ENCODE measurements around the gene MLLT10.
"Not testable (repeated sequence)": the region's sequence is repeated elsewhere in the genome, so short reads cannot be mapped to it uniquely, and the experiment has no call there.

The MLLT10 gene

GRCh38 chr10:21588159-21588558 is 54.1 kb downstream of the MLLT10 start:
- not testable (repeated sequence) for ATAC-seq

- no peak for ATAC-seq
These were observed 60.0 kb downstream of the MLLT10 start for GRCh38 chr10:21593986-21594385.

GRCh38 chr10:21599582-21599981 is 65.5 kb downstream of the MLLT10 start:
- no peak for ATAC-seq

DNA sequence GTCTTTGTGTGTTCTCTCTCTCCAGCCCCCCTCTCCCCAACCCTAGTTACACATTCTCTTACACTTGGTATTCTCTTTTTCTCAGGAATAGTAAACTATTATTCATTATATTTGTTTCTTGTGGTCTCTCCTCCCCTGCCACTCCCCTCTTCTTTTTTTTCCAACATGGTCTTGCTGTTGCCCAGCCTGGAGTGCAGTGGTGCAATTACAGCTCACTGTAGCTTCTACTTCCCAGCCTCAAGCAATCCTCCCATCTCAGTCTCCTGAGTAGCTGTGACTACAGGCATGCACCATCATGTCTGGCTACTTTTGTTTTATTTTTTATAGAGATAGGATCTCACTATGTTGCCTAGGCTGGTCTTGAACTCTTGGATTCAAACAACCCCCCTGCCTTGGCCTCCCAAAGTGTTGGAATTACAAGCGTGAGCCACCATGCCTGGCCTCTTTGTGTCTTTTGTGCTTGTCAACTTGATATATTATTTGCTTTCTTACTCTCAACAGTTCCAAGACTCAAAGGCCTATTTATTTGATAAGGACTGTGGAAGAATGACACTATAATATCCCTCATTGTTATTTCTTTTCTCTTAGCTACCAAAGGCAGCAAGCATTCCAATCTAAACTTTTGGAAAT is 66.9 kb downstream of the MLLT10 start:
- no peak for ATAC-seq

GRCh38 chr10:21602313-21602712 is 68.3 kb downstream of the MLLT10 start:
- ATAC-seq, result no peak

DNA sequence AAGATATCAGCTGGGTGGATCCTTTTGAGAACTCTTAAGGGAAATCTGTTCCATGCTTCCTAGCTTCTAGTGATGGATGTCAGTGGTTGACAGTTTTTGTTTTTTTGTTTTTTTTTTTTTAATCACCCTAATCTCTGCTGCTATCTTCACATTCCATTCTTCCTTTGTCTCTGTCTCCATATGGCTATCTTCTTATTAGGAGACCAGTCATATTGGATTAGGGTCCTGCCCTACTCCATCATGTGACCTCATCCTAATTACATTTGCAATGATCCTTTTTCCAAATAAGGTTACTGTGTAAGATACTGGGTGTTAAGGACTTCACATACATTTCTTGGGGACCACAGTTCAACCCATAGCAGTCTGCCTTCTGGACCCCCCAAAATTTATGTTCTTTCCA is 69.7 kb downstream of the MLLT10 start:
- no peak for ATAC-seq

- ATAC-seq, result no peak
These were observed 70.6 kb downstream of the MLLT10 start for GRCh38 chr10:21604651-21605050.

DNA sequence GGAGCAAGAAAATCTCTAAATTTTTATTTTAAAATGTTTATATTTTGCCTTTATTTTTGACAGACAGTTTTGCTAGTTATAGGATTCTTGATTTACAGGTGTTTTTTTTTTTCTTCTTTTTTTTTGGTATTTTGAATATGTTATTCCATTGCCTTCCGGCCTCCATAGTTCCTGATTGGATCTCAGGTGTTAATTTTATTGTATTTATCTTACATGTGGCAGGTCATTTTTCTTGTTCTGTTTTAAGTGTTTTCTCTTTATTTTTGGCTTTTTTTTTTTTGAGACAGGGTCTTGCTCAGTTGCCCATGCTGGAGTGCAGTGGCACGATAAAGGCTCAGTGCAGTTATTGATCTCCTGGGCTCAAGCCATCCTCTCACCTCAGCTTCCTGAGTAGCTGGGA is 73.9 kb downstream of the MLLT10 start:
- ATAC-seq, result no peak

DNA sequence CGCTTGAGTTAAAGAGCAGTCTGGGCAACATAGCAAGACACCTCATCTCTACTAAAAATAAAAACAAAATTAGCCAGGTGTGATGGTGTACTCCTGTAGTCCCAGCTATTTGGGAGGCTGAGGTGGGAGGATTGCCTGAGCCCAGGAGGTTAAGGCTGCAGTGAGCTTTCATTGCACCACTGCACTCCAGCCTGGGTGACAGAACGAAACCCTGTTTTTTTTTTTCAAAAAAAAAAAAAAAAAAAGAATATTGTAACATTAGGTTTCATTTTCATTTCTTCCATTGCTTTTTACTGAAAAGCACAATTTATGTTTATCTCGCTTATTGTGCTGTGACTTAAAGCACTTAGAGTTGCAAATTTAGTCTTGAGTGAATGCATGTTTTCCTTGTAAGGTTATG is 80.0 kb downstream of the MLLT10 start:
- no peak for ATAC-seq

DNA sequence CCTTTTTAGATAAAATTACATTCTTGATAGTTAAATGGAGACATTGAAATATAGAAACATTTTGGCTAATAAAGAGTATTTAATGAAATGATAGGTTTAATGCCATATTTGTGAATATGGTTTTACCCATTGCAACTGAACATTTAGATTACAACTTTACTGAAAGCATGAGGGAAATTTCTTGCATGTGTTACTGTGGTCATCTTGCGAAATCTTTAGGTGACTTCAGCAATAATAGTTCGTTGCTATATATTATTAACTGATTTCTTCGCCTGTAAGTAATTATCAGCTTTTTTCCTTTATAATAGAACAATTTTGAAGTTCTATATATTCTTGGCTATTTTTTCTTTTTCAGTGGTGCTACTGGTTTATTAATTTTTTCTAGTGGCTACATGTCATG is 83.2 kb downstream of the MLLT10 start:
- ATAC-seq, result no peak

- ATAC-seq, result no peak
These were observed 89.3 kb downstream of the MLLT10 start for GRCh38 chr10:21623291-21623690.

DNA sequence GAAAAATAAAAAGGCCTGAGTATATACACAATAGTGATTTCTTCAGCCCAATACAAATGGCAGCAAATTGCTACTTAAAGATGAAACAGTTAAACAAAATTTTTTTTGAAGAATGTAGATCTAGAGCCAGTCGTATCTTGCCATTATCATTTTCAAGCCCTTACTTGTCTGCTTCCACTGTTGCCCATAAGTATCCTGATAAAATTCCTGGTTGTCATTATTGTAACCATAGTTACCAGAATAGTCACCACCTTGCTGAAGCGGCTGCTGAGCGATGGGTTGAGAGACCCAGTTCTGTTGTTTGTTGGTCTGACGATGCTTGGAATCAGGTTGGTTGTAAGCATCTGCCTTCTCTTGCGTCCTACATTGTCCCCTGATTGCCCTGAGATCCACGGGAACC is 90.4 kb downstream of the MLLT10 start:
- ATAC-seq, result not testable (repeated sequence)

- ATAC-seq, result no peak
These were observed 90.9 kb downstream of the MLLT10 start for GRCh38 chr10:21624951-21625350.

- no peak for ATAC-seq
These were observed 91.7 kb downstream of the MLLT10 start for GRCh38 chr10:21625623-21626229.

DNA sequence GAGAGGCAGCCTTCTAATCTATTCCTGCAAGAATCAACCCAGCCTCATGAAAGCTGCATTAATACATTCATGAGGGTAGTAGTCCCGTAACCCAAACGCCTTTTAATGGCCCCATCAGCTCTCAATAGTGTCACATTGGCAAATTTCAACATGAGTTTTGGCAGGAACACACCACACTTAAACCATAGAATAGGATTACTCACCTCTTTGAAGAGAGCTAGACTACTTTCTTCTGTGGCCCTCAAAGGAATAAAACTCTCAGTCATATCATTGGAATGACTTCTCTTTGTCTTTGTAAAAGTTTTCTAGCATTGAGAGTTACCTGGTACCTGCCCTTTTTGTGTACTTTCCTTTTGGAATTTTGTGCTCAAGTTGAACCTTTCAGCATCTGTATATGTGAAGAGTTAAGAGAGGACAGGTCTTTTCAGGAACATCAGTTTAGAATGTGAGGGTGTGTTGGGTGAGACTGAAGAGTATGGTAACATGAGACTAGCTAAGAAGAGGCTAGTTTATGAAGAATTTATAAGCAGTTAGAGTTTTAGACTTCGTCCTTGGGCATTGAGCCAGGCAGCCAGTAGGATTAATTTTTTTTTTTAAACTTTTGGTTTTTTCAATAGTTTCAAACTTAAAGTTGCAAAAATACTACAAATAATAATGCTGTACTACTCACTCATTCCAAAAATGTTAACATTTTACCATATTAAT is 92.6 kb downstream of the MLLT10 start:
- no peak for ATAC-seq

- ATAC-seq, result no peak
These were observed 93.3 kb downstream of the MLLT10 start for GRCh38 chr10:21627331-21627730.

DNA sequence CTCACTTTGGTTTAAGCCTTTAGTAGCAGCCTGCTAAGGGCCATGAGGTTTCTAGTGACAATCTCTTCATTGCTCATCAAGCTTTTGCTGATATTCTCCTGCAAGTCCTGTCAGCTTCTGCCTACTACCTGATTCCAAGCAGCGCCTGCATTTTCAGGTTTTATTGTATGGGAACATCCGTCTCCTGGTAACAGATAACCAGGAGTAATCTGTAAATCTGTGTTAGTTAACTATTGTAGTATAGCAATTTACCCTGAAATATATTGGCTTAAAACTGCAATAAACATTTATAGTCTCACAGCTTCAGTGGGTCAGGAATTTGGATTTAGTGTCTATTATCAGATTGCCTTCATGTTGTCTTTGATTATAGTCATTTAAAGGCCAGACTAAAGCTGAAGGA is 94.0 kb downstream of the MLLT10 start:
- ATAC-seq, result no peak

DNA sequence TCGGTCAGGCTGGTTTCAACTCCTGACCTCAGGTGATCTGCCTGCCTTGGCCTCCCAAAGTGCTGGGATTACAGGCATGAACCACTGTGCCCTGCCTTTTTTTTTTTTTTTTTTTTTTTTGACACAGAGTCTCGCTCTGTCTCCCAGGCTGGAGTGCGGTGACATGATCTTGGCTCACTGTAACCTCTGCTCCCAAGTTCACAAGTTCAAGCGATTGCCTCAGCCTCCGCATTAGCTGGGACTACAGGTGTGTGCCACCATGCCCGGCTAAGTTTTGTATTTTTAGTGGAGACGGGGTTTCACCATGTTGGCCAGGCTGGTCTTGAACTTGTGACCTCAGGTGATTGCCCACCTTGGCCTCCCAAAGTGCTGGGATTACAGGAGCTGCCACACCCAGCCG is 94.6 kb downstream of the MLLT10 start:
- not testable (repeated sequence) for ATAC-seq

DNA sequence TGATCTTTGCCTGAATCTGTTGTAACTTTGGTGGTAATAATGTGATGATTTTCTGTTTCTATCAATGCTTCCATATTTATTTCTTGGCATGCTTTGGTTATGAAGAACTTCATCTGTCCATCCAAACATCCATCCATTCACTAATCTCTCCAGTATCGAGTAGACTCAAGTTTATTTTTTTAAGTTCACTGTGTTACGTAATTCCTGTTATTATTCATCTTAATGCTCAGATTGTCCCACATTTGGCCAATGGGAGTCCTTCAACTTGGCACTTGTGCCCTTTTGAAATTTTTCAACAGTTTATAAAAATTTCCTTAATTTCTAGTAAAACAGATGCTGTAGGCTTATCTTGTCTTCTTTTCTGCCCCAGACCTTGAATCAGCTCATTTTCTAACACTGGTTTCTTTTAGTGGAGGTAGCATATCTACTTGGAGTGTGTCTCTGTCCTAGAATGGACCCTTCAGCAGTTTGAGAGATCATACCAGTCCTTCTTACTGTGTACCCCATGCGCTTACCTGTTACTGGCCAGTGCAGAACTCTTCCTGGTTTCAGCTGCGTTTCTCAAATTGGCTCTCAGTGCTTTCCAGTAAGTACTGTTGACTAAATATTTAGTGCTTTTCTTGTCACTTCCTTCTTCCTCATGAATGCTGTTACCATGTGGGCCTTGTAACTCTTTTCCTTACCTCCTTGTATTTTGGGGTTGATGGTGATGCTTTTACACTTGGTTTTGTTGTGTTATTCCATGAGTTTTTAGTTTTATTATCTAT is 100.8 kb downstream of the MLLT10 start:
- no peak for ATAC-seq

- no peak for ATAC-seq
These were observed 103.8 kb downstream of the MLLT10 start for GRCh38 chr10:21637795-21638194.

GRCh38 chr10:21638681-21639080 is 104.6 kb downstream of the MLLT10 start:
- no peak for ATAC-seq

DNA sequence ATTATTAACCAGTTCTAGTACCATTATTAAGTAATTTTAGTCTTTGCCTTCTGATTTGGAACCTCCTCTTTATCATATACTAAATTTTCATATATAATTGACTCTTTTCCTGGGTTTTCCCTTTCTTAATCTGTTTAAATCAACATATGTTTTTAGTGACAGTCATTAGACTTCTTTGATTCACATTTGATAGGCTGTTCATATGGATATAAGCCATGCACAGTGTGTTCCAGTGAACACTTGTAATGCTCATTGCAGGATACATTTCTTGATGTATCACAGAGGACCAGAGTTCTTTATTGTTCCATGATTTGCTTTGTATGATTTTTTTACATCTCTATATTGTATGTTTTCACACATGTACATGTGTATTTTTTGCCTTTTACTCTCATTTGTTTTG is 114.0 kb downstream of the MLLT10 start:
- ATAC-seq, result no peak

GRCh38 chr10:21649454-21649872 is 115.4 kb downstream of the MLLT10 start:
- ATAC-seq, result peak; percentile 79 to 90

DNA sequence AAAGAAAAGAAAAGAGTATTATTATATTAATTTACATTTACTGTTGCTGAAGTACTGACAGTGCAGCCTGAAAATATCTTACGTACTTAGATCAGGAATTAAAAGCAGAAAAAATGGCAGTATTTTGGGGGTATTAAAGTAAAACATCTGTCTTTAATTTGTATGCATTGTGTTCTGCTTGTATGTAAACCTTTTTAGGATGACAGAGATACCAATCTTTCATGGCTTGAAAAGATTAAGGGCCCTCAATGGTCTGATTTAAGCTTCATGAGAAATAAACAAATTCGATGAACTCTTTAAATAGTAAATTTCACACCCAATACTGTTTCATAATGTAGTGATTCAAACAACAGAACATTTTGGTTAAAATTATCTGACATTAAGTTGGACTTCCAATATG is 116.3 kb downstream of the MLLT10 start:
- no peak for ATAC-seq
